COLO668 (cell line): Measurements from ENCODE around the gene TLE6.
"Not testable (repeated sequence)": the region's sequence is repeated elsewhere in the genome, so short reads cannot be mapped to it uniquely, and the experiment has no call there.

Experiments used
- DNase-seq: peaks from one replicate; lab custom pipeline; 2025; ENCODE audit not compliant: unreplicated experiment; lab: John Stamatoyannopoulos, UW

TLE6 gene

GRCh38 chr19:3001235-3001800, 24.0 kb downstream of the TLE6 start:
- DNase-seq: no peak

GRCh38 chr19:3003046-3003445, 25.7 kb downstream of the TLE6 start:
- DNase-seq: no peak

DNA sequence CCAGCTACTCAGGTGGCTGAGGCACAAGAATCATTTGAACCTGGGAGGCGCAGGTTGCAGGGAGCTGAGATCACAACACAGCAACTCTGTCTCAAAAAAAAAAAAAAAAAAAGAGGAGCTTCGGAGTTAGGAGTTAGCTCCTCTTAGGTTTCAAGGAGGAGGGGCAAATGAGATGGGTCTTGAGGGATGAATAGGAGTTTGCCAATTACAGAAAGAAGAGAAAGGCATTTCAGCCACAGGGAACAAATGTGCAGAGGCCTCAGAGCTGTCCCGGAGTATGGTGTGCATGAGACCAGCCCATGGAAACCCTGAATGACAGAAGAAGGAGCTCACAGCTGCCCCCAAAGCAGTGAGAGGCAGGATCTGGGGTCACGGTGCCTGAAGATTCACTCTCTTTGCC, 27.2 kb downstream of the TLE6 start:
- no peak for DNase-seq

GRCh38 chr19:3005345-3005744, 28.0 kb downstream of the TLE6 start:
- no peak for DNase-seq

DNA sequence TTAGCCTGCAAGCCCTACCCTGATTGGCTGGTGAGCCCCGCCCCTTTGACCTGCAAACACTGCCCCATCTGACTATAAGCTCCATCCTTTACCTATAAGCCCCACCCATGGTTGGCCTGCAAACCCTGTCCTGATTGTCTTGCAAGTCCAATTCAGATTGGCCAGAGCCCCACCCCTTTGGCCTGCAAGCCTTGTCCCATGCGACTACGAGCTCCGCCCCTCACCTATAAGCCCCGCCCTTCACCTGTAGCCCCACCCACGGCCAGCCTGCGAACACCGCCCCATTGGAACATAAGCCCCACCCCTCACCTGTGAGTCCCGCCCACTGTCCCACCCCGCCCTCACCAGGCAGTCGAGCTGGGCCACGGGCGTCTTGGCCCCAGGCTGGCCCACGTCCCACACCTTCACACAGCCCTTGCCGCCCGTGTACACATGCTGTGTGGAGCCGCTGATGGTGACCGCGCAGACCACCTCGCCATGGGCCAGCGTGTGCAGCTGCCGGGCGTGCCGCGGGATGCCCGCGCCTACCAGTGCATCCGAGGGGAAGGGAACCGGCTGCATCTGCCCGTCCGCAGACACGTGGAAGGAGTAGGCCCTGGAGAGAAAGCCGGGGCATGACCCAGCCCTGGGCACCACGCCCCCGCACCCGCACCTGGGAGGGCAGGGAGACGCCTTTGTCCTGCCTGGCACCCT, 28.9 kb downstream of the TLE6 start:
- DNase-seq: no peak

- DNase-seq: no peak
Observed at GRCh38 chr19:3007975-3008374, 30.6 kb downstream of the TLE6 start.

- DNase-seq: no peak
Observed at GRCh38 chr19:3008994-3009393, 31.6 kb downstream of the TLE6 start.

DNA sequence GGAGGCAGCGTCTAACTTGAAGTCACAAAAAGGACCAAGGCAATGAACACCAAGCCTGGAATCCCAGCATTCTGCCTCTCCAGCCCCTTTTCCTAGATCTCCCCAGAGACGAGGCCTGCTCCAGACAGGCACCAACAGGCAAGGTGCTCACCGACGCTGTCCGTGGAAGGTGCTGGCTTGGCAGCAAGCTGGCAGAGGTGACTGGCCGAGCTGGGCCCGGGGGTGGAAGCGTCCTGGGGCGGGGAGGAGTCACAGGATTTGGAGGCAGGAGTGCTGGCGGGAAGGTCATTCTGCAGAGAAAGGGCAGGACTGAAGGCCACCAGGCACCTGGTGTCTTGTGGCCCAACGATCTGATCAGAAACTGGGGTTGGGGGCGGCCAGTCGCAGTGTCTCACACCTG, 33.5 kb downstream of the TLE6 start:
- no peak for DNase-seq

DNA sequence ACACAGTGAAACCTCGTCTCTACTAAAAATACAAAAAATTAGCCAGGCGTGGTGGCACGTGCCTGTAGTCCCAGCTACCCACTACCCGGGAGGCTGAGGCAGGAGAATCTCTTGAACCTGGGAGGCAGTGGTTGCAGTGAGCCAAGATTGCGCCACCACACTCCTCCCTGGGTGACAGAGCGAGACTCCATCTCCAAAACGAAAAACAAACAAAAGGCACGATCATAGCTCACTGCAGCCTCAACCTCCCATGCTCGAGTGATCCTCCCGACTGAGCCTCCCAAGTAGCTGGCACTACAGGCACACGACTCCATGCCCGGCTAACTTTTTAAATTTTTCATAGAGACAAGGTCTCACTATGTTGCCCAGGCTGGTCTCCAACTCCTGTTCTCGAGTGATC, 34.7 kb downstream of the TLE6 start:
- not testable (repeated sequence) for DNase-seq

DNA sequence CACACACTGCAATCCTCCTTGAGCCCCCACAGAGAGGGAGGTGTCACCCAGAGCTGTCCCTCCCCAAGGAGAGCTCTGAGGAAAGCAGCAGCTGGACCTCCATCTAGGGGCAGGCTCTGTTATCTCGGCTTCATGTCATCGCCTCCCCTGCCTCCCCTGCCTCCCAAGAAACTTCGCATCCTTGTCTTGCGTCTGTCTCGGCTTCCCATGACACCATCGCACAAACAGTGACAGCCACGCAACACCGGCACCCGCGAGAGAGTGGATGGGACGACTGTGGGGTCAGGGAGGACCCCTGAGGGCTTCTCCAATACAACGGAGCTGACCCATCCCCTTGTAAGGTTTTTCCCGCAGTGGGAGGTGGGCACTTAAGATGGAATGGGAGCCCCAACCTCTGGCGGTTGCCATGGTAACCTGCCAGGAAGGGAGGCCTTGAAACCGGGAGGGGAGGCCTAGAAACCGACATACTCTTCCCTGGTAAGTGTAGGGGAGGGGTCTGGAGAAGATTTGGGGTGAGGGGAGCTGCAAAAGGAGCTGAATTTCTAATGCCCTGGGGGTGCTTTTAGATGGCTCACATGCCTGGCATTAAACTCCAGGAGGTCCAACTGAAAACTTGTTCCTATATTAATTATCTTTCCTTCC, 35.4 kb downstream of the TLE6 start:
- no peak for DNase-seq

DNA sequence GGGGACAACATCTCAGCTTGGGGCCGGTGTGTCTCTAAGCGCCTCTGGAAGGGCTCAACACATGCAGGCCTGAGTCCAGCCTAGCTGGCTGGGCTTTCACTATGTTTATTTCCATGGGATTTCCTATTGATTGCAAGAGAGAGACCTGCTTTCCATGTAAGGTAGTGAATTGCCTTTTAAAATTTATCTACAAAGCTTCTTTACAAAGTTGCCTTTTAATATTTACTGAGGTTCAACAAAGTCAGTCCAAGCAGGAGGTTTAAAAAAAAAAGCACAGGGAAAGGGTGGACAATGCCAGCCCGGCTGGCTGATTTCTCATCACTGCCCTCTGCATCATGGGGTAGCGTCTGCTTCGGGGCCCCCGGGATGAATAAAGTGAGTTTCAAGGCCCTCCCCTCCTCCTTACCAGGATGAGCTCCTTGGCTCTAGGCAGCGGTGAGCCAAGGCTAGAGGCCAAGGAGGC, 35.9 kb downstream of the TLE6 start:
- no peak for DNase-seq

- DNase-seq: no peak
Observed at GRCh38 chr19:3014135-3014534, 36.8 kb downstream of the TLE6 start.

GRCh38 chr19:3015126-3016057, 38.0 kb downstream of the TLE6 start:
- DNase-seq: no peak

- no peak for DNase-seq
Observed at GRCh38 chr19:3017923-3018322, 40.6 kb downstream of the TLE6 start.

GRCh38 chr19:3019211-3019854, 42.0 kb downstream of the TLE6 start:
- no peak for DNase-seq

DNA sequence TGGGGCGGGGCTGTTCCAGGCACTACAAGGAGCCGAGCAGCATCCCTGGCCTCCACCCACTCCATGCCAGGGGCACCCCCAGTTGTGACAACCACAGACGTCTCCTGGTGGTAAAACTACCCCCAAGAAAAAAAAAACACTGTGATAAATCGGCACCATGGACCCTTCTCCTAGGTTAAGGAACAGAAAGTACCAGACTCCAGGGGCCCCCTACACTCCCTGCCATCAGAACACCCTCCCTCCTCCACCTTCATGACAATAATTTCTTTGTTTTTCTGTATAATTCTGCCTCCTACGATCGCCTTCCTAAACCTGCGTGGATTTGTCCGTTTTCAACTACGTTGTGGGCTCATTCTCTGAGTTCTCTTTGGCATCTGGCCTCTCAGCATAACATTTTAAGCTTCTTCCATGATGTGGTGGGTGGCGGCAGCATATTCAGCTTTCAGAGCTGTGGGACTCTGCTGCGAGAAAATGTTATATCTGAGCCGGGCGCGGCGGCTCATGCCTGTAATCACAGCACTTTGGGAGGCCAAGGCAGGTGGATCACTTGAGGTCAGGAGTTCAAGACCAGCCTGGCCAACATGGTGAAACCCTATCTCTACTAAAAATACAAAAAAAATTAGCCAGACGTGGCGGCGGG, 43.1 kb downstream of the TLE6 start:
- no peak for DNase-seq

DNA sequence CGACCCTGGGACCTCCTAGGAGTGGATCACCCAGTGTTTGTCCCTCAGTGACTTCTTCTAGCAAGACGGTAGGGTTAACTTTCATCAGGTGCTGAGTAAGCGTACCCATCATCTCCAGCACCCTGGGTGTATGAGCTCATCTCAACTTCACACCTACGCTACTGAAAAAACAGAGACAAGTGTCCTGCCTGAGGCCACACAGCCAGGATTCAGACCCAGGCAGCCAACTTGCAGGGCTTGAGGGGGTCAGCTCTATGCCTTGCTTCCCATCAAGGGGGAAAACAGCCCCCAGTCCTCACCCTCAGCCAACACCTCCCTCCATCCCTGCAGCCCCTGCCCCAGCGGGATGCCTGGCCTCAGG, 47.1 kb downstream of the TLE6 start:
- no peak for DNase-seq

DNA sequence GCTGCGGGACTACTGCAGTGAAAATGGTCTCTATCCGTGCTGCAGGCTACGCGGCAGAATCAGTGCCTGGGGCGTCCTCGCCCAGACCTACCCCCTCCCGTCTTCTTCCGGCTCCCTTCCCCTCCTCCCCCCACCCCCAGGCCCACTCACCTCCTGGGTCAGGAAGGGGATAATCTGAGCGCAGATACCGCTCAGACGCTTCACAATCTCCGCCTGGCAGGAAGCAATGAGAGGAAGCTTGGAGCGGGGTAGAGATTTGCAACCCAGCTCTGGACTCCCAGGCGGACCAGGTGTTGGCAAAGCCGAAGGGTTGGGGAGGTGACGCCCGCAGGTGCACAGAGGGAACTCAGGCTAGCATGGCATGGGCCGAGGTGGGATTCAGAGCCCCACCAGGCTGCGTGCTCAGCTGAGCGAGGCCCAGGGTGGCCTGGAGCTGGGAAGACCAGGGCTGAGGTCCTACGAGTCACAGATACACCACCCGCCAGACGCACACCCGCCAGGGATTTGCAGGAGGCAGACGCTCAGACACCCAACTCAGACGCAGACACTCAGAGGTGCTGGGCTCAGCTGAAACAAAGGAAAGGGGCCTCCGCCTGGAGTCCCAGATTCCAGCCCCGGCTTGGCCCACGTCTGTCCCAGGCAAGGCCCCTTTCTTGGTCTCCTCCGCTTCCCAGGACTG, 47.6 kb downstream of the TLE6 start:
- no peak for DNase-seq

- DNase-seq: no peak
Observed at GRCh38 chr19:3025549-3025886, 48.2 kb downstream of the TLE6 start.

GRCh38 chr19:3026768-3027167, 49.4 kb downstream of the TLE6 start:
- DNase-seq: no peak
